HG03135 (cell line): ENCODE data around the gene SGPP2.
"Not testable (repeated sequence)": the region's sequence is repeated elsewhere in the genome, so short reads cannot be mapped to it uniquely, and the experiment has no call there.

ENCODE experiments used
- ATAC-seq: cut with Tn5 transposase; IDR thresholded peaks from one replicate; pipeline ENCODE4 v1.9.1; 2021; ENCODE audit warnings: mild to moderate bottlenecking, moderate library complexity; ENCODE audit not compliant: unreplicated experiment

Gene SGPP2, protein sequence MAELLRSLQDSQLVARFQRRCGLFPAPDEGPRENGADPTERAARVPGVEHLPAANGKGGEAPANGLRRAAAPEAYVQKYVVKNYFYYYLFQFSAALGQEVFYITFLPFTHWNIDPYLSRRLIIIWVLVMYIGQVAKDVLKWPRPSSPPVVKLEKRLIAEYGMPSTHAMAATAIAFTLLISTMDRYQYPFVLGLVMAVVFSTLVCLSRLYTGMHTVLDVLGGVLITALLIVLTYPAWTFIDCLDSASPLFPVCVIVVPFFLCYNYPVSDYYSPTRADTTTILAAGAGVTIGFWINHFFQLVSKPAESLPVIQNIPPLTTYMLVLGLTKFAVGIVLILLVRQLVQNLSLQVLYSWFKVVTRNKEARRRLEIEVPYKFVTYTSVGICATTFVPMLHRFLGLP

DNA sequence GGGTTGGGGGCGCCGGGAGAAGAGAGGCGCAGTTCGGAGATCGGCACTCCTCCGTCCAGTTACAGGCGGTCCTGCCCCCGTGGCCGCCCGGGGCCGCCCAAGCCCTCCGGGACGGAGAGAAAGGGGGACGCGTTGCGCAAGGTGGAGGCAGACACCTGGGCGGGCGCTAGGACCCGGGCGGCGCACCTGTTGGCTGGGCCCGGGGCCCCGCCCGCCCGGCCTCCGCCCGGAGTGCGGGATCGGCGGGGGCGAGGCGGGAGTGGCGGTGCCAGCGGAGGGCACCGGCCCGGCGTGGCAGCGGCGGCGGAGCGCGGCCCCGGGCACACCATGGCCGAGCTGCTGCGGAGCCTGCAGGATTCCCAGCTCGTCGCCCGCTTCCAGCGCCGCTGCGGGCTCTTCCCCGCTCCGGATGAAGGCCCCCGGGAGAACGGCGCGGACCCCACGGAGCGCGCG lies at the start of gene SGPP2:
Gene SGPP2, plus strand, starts transcription at position 268 of the 453 bp plus-strand sequence. Its CDS starts 60 bp downstream, at position 328.
- ATAC-seq = peak; percentile 27

DNA sequence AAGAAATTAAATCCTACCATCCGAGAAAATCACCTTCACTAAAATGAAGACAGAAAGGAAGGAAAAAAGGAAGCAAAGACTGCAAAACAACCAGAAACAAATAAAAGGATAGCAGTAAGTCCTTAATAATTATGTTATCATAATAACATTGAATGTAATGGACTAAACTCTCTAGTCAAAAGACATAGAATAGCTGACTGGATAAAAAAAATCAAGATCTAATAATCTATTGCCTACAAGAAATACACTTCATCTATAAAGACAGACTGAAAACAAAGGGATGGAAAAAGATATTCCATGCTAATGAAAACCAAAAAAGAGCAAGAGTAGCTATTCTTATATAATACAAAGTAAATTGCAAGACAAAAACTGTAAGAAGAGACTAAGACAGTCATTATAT lies 48.5 kb upstream of the SGPP2 start:
- ATAC-seq = no peak

DNA sequence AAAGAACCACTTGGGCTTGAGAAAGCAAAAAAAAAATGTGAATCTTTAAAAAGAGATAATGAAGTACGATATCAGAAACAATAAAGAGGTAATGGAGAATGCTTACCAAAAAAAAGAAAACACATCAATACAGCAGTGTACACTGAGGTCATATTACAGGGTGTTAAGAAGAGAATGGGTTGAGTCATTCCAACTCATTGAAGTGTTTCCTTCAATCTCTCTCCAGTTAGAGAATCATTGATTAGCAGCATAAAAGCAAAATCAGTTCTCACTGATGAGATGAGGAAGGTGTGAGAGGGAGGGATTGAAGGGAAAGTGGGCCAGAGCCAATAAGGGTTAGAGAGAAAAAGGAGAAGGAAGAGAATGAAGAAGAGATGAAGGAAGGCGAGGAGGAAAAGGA lies 43.9 kb upstream of the SGPP2 start:
- no peak for ATAC-seq

DNA sequence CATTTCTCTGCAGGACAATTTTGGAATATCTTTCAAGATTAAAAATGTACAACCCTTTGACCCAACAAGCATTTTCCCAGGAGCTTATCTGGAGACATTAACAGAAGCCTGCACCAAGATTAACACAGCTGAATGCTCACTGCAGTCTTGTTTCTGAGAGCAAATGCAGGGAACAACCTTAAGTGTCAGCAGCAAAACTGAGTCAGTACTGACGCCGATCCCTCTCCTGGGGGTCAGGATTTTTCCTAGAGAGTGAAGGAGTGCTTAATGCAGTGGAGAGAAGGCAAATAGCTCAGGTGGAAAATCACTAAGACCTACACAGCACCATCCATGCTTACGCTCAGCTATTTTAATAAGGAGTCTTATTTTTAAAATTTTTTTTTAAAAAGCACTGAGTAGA lies 42.8 kb upstream of the SGPP2 start:
- no peak for ATAC-seq

DNA sequence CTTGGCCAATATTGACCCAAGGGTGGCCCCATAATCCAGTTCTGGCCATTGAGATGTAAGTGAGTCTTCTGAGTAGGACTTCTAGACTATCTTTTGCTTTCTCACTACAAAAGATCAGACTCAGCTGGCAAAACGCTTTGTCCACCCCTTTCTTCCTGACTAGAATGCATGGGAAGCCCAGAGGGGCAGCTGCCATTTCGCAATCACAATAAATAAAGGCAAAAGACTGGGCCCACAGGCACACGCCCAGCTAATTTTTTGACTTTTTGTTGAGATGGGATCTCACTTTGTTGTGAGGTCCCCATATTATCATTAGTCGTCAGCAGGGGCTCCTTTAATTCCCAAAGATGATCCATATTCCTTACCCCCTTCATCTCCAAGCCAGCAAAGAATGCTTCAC lies 41.1 kb upstream of the SGPP2 start:
- ATAC-seq = no peak

DNA sequence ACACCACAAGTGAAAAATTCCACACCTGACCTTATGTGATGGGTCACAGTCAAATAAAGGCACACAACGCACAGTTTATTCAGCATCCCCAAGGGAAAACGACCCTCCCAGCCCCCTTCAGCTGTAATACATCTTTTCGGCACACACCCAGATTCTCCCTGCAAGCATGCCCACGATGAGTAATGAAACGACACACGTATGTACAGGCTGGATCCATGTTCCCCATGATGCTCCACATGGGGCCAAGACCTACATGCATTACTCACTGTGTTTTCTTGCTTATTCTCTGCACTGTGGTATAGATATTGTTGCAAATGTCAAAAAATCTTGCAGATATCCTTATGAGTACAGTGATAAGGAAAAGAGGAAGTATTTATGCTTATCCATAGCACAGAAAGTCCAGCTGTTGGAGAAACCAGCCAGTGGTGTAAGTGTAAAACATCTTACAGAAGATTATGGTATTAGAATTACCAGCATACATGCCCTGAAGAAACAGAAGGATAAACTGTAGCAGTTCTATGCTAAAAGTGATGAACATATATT lies 32.5 kb upstream of the SGPP2 start:
- no peak for ATAC-seq

DNA sequence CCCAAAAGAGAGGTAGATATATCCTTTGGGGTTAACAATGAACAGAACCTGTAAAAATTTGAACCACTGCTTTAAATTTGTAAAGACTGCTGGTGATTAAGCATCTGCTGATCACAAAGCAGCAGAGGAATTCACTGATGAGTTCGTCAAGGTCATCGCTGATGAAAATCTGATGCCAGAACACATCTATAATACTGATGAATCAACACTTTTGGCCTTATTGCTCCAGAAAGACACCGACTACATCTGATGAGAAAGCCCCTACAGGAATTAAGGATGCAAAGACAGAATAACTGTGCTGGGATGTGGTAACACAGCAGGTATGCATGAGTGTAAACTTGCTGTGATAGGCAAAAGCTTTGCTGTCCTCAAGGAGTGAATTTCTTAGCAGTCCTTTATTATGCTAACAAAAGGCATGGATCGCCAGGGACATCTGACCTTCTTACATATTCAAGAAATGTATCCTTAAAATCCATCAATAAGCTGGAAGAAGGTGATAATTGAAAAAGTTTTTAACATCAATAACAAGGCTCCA lies 30.5 kb upstream of the SGPP2 start:
- no peak for ATAC-seq

DNA sequence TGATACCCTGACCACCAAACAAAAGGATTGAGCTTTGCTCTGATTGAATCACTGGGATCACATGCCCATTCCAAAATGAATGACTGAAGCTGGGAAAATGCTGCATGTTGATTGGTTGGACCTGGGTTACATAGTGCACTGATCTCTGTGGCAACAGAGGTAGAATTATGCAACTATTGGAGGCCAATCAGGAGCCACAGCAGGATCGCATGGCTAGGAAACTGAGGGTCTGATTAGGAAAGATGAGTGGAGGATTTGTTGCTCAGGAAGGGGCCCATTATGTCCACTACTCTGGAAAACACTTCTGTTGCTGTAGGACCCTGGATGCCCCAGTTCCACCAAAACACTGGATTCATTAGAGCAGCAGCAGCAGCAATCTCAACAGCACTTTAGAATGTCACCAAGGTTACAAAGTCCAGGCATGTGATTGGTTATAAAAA lies 25.9 kb upstream of the SGPP2 start:
- no peak for ATAC-seq

DNA sequence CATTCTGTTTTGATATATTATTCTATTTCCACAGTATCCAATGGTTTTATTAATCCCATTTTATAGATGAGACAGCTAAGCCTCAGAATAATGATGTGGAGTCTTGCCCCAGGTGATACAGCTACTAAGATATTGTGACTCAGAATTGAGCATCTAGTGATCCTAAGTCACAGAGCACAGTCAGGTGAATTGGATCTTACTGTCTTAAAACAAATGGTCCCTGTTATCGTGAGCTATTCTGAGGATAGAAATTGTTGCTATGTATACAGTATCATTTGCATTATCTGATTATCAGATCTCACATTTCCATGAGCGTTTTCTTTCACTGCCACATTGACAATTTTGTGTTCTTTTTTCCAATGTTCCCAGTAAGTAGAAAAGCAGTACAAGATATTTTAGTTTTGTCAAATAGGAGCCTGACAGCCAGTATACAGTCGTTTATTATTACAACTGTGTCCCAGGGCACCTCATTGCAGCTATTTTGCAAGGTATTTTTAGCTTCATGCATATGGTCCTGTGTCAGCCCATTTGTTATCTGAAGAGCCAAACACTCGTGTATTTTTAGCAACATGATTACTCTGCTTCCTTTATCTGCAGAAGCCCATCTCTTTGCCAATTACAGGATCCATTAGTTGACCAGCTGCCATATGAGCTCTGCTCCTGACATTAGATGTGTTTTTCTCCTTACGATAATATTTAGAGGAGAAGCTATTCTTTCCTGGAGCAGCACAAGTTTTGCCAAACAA lies 25.1 kb upstream of the SGPP2 start:
- no peak for ATAC-seq

DNA sequence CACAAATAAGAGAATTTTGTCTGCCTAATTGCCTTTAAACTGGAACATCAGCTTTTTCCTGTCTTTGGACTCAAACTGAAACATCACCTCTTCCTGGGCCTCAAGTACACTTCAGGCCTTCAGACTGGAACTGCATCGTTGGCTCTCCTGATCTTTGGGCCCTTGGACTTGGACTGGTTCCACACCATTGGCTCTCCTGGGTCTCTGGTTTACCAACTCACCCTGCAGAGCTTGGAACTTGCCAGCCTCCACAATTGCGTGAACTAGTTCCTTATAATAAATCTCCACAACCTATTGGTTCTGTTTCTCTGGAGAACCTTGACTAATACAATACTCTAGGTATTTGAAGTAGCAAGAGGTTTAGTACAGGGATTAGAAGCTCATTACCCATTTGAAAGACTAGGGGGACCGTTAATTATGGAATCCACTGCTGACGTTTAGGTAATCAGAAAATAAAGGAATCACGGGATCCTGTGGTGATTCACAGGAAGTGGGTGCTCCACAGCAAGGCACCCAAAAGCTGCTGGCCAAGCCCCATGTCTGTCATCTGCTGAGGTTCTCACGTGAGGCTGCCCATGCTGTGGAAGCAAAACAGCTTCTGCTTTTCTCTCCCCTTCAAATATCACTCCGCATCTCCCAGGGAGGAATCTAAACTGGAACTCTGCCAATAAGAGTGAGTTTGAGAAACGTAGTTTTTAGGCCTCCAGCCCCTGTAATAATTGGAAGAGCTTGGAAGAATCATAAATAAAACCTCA lies 20.0 kb upstream of the SGPP2 start:
- ATAC-seq = no peak

DNA sequence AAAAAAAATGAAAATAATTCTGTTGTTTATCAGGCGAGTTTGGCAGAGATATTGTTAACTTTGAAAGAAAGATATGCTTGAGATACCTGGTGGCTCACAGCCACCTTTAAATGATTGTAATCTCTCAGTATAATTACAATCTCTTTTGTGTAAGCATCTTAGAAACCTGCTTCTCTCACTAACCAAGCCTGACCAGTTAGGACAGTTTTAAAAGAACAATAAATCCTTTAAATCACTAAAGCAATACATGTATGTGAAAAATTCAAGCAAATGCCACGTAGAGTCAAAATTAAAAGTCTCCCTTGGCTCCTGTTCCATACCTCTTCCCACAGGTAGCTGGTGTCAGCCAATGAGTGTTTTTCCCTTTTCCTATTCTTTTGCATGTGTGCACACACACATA lies 15.7 kb upstream of the SGPP2 start:
- ATAC-seq = no peak

DNA sequence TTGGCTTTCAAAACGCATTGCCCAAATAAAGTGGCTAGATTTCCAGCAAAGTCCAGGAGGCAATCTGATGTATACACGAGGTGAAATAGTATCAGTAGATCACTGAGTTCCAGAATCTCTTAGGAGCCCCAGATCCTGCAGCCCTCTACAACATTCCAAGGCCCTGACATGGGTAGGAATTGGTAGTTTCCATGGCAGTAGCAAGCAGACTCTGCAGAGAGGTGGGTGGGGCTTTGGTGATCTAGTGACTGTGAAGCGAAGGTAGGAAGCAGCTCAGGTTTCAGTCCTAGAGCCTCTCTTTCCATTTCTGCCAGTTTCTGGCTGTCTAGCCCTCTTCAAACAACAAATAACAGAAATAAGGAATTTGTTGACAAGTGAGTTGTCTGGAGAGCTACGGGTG lies 13.8 kb upstream of the SGPP2 start:
- no peak for ATAC-seq

DNA sequence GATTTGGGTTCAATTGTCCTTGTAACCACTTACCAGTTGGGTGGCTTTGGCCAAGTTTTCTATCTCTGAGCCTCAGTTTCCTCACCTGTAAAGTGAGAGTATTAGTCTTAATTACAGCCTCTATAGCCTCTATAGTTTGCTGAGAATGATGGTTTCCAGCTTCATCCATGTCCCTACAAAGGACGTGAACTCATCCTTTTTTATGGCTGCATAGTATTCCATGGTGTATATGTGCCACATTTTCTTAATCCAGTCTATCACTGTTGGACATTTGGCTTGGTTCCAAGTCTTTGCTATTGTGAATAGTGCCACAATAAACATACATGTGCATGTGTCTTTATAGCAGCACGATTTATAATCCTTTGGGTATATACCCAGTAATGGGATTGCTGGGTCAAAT lies 12.0 kb upstream of the SGPP2 start:
- not testable (repeated sequence) for ATAC-seq

DNA sequence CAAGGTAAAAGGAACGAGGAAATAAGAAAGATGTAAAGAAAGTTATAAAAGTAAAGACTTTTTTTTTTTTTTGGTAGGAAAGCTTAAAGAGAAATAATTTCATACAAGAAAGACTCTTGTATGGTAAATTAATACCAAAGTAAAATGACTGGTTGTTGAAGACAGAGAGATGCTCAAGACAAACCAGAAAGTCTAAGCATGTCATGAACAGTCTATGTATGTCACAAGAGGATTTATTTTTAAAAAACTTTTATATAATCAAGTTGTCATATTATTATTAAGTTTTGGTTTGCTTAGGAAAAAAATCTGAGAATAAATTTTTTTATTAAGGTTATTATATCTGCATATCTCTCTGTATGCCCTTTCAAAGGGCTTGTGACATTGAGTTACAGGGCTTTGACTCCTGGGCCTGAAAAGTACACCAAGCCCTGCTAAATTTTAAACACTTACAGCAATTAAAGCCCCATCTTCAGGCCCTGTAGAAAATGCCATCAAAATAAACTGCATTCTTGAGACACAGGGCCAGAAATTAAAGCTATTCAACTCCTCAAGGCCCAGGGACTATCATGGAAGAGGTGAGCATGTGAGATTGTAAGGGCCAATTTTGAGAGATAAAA lies 10.9 kb upstream of the SGPP2 start:
- no peak for ATAC-seq

DNA sequence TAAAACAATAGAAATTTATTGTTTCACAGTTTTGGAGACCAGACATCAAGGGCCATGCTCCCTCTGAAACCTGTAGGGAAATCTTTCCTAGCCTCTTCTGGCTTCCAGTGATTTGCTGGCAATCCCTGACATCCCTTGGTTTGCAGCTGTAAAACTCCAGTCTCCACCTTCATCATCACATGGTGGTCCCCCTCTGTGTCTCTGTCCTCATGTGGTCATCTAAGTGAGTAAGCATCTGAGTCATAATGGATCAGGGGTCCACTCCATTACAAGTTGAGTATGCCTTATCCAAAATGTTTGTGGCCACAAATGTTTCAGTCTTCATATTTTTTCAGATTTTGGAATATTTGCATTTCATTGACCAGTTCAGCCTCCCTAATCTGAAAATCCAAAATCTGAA lies 5.6 kb upstream of the SGPP2 start:
- no peak for ATAC-seq

DNA sequence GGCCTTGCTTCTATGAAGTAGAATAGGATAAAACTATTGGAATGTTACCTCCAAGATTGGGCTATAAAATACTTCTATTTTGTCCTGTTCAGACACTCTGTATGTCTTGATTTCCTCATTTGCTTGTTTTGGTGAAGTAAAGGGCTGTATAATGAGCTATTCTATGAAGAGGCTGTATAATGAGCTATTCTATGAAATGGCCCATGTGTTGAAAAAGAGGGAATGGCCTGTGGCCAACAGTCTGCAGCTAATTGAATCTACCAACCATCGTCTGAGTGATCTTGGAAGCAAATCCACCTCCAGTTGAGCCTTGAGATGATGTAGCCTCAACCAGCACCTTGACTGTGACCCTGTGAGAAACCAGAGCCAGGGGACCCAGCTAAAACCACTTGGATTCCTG lies 3.8 kb upstream of the SGPP2 start:
- no peak for ATAC-seq

DNA sequence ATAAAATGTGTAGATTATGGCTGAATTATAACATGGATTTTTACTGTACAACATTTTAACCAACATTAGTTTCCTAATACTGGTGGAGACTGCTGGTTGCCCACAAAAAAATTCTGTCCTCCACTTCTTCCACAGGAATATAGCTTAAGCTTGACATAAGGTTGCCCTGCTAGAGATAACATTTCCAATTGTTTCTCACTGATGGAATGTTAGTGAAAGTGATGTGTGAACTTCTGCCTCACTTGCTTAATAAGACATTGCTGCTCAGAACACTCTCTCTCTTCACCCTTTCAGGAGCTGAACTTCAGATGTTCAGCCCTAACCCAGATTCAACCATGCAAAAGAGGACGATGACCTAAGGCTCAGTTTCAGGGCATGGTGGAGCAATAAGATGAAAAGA lies 2.7 kb upstream of the SGPP2 start:
- ATAC-seq = no peak

DNA sequence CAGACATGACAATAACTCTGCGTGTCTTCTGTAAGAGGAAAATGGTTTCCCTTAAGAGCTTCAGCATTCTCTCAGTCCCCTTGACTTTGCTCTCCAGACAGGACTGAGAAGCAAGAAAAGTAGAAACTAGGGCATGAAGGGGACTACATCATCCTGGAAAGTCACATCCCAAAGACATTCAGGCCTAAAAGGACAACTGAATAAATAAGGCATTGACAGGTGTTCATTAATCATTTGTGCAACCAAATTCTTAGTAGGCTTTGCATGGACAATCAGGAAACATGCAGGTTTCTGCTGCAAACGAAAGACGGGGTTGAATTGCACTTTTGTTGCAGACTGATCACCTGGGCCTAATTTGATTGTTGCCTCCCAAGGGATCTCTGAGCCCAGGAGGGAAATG lies 1.2 kb upstream of the SGPP2 start:
- ATAC-seq = no peak

DNA sequence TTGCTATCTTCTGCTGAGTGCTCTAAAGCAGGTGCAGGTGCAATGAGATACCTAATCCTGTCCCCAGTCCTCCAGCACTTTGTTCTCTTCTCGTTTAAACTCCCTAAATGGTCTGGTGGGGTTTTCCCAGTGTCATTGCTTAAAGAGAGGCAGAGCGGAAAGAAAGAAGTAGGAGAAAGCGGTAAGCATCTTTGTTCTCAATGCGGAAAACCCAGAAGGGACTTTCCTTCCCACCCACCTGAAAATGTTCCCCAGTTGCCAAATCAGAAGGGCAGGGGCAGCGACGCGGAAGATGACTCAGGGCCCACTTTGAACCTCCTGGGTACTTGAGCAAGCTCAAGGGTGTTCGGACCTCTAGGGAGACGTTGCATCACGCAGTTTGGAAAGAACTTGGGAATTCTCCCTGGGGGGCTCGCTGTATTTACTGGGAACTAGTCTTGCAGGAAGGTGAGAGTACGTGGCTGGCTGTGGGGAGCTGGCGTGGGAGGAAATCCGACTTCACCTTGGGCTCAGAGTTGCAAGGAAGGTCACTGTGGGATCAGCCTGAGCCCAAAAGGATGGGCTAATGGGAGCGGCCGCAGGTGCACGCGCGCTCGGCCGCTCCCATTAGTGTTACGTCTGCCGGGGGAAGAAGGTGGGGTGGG lies 589 bp upstream of the SGPP2 start:
- ATAC-seq = peak; percentile 18
